Activated naive CD4-positive, alpha-beta T cell treated with anti-CD3 and anti-CD28 coated beads for 36 hours (primary cell): Measurements from ENCODE around the gene ARHGEF3. TPM values are rescaled to one million over a fixed set of nuclear protein-coding genes. Genes with fewer than 3 reads are reported as not detected.

Source experiments
- CTCF ChIA-PET: fragments of 350-600 bp; sonication (Branson Sonifier 250); formaldehyde crosslinking; loops from one replicate; lab custom pipeline; 2021; ENCODE audit warnings: antibody characterized with exemption; lab: Charles Lee
- DNase-seq: peaks from one replicate; pipeline ENCODE4 v3.0.0-alpha.2; 2020
- H3K27ac Mint-ChIP-seq: one replicate; pipeline ENCODE4 v1.8.0; 2021; ENCODE audit warnings: mild to moderate bottlenecking, mixed read lengths
- H3K27me3 Mint-ChIP-seq: one replicate; pipeline ENCODE4 v1.8.0; 2021; ENCODE audit warnings: low read depth, mixed read lengths
- H3K36me3 Mint-ChIP-seq: one replicate; pipeline ENCODE4 v1.8.0; 2021; ENCODE audit warnings: low read depth, mixed read lengths
- H3K4me1 Mint-ChIP-seq: one replicate; pipeline ENCODE4 v1.8.0; 2021; ENCODE audit warnings: low read depth, mixed read lengths
- H3K4me3 Mint-ChIP-seq: one replicate; pipeline ENCODE4 v1.8.0; 2021; ENCODE audit warnings: mild to moderate bottlenecking, moderate library complexity, mixed read lengths
- H3K9me3 Mint-ChIP-seq: one replicate; pipeline ENCODE4 v1.8.0; 2021; ENCODE audit warnings: mixed read lengths
- intact Hi-C: fragments of 100-400 bp; cut with micrococcal nuclease; formaldehyde crosslinking; loops from one replicate; pipeline ENCODE4 v1.15.1; 2023
- total RNA-seq, 2 experiments: library from RNA; stranded (reverse); gene quantifications; one replicate each; pipeline ENCODE4 v1.2.3, GENCODE V29; 2021

Gene ARHGEF3
- total RNA-seq, result 10 to 100 TPM; 36.4 to 37.7 TPM

- H3K27me3 Mint-ChIP-seq, result no peaks in the 10 kb centered on the region
- peak within 1 kb of the TSS; percentile 89 for H3K27ac Mint-ChIP-seq
- peaks cover 38% of the 10 kb centered on the region for H3K4me1 Mint-ChIP-seq
- intact Hi-C loops, result loop anchor here (1.0 to 5.0 kb wide), 3 partner anchors 245 to 460 kb away; partner anchors contain the start of gene CCDC66
- peak within 1 kb of the TSS; percentile 95 for H3K4me3 Mint-ChIP-seq
- no peaks in the 10 kb centered on the region for H3K9me3 Mint-ChIP-seq
- peaks cover 4% of the 10 kb centered on the region for H3K36me3 Mint-ChIP-seq
- CTCF ChIA-PET, result interaction anchor here (0.5 to 10.1 kb wide), 33 partner anchors 12 to 423 kb away, joined by 3 to 204 read pairs (median 4); no protein-coding TSS in a partner anchor
- DNase-seq, result peak; percentile 89
Observed at GRCh38 chr3:56801662-56802377, at the start of gene ARHGEF3. ARHGEF3 (minus strand) TSS chr3:56801949; CDS start chr3:56801798, 151 bp downstream.

- H3K4me3 Mint-ChIP-seq, result no peak overlapping the region
- peaks cover 5% of the 10 kb centered on the region for H3K9me3 Mint-ChIP-seq
- H3K27me3 Mint-ChIP-seq, result no peaks in the 10 kb centered on the region
- intact Hi-C loops, result no loop called here
- CTCF ChIA-PET, result no interaction called here
- peaks cover 21% of the 10 kb centered on the region for H3K4me1 Mint-ChIP-seq
- no peak for DNase-seq
- no peak overlapping the region for H3K27ac Mint-ChIP-seq
- H3K36me3 Mint-ChIP-seq, result no peaks in the 10 kb centered on the region
Observed at GRCh38 chr3:56849698-56850097, 47.9 kb upstream of the ARHGEF3 start.

- Mint-ChIP-seq H3K4me3 (no peak overlapping the region), H3K27me3 (no peaks in the 10 kb centered on the region), H3K27ac (no peak overlapping the region), H3K36me3 (no peaks in the 10 kb centered on the region), H3K4me1 (peaks cover 14% of the 10 kb centered on the region), H3K9me3 (peaks cover 5% of the 10 kb centered on the region)
- CTCF ChIA-PET, result no interaction called here
- no peak for DNase-seq
- intact Hi-C loops, result no loop called here
Observed at GRCh38 chr3:56845505-56845904, 43.8 kb upstream of the ARHGEF3 start.

GRCh38 chr3:56844536-56844935 lies 42.8 kb upstream of the ARHGEF3 start:
- H3K9me3 Mint-ChIP-seq, result peaks cover 5% of the 10 kb centered on the region
- intact Hi-C loops, result no loop called here
- no peak overlapping the region for H3K4me3 Mint-ChIP-seq
- H3K27ac Mint-ChIP-seq, result no peak overlapping the region
- H3K4me1 Mint-ChIP-seq, result peaks cover 22% of the 10 kb centered on the region
- no peaks in the 10 kb centered on the region for H3K27me3 Mint-ChIP-seq
- DNase-seq, result no peak
- CTCF ChIA-PET, result interaction anchor here (1.5 kb wide), 1 partner anchor 43 kb away, joined by 3 read pairs; the partner anchor contains the start of gene ARHGEF3
- no peaks in the 10 kb centered on the region for H3K36me3 Mint-ChIP-seq

- no peaks in the 10 kb centered on the region for H3K36me3 Mint-ChIP-seq
- H3K27ac Mint-ChIP-seq, result no peak overlapping the region
- peaks cover 45% of the 10 kb centered on the region for H3K4me1 Mint-ChIP-seq
- CTCF ChIA-PET, result interaction anchor here (1.0 to 4.0 kb wide), 4 partner anchors 8 to 39 kb away, joined by 3 to 17 read pairs (median 5); partner anchors contain the start of gene ARHGEF3
- H3K4me3 Mint-ChIP-seq, result no peak overlapping the region
- H3K9me3 Mint-ChIP-seq, result peaks cover 1% of the 10 kb centered on the region
- intact Hi-C loops, result no loop called here
- DNase-seq, result no peak
- H3K27me3 Mint-ChIP-seq, result no peaks in the 10 kb centered on the region
Observed at GRCh38 chr3:56839784-56840715, 38.3 kb upstream of the ARHGEF3 start.

- intact Hi-C loops, result no loop called here
- Mint-ChIP-seq H3K4me3 (no peak overlapping the region), H3K27me3 (no peaks in the 10 kb centered on the region), H3K27ac (no peak overlapping the region), H3K4me1 (peaks cover 46% of the 10 kb centered on the region), H3K36me3 (no peaks in the 10 kb centered on the region), H3K9me3 (no peaks in the 10 kb centered on the region)
- DNase-seq, result no peak
- CTCF ChIA-PET, result interaction anchor here (0.9 to 2.2 kb wide), 2 partner anchors 9 to 10 kb away, joined by 3 to 7 read pairs; no protein-coding TSS in a partner anchor
Observed at GRCh38 chr3:56838448-56838847, 36.7 kb upstream of the ARHGEF3 start.

- Mint-ChIP-seq H3K9me3 (no peaks in the 10 kb centered on the region), H3K27ac (no peak overlapping the region), H3K27me3 (no peaks in the 10 kb centered on the region), H3K36me3 (no peaks in the 10 kb centered on the region), H3K4me3 (no peak overlapping the region), H3K4me1 (peaks cover 49% of the 10 kb centered on the region)
- peak; percentile 51 for DNase-seq
- intact Hi-C loops, result loop anchor here (2.0 kb wide), 1 partner anchor 17 kb away; no protein-coding TSS in a partner anchor
- CTCF ChIA-PET, result interaction anchor here (0.9 to 1.2 kb wide), 3 partner anchors 8 to 37 kb away, joined by 3 read pairs; no protein-coding TSS in a partner anchor
Observed at GRCh38 chr3:56837196-56837955, 35.6 kb upstream of the ARHGEF3 start.

GRCh38 chr3:56836276-56837163 lies 34.8 kb upstream of the ARHGEF3 start:
- no peaks in the 10 kb centered on the region for H3K27me3 Mint-ChIP-seq

GRCh38 chr3:56835650-56836227 lies 34.0 kb upstream of the ARHGEF3 start:
- H3K36me3 Mint-ChIP-seq, result peaks cover 1% of the 10 kb centered on the region
- DNase-seq, result no peak
- H3K27me3 Mint-ChIP-seq, result no peaks in the 10 kb centered on the region
- H3K4me3 Mint-ChIP-seq, result no peak overlapping the region
- intact Hi-C loops, result loop anchor here (2.0 kb wide), 1 partner anchor 15 kb away; no protein-coding TSS in a partner anchor
- no peaks in the 10 kb centered on the region for H3K9me3 Mint-ChIP-seq
- H3K4me1 Mint-ChIP-seq, result peaks cover 47% of the 10 kb centered on the region
- CTCF ChIA-PET, result interaction anchor here (0.8 kb wide), 1 partner anchor 11 kb away, joined by 3 read pairs; no protein-coding TSS in a partner anchor
- H3K27ac Mint-ChIP-seq, result no peak overlapping the region

More at GRCh38 chr3:56836276-56837163, 34.8 kb upstream of the ARHGEF3 start:
- H3K36me3 Mint-ChIP-seq, result peaks cover 1% of the 10 kb centered on the region
- peaks cover 49% of the 10 kb centered on the region for H3K4me1 Mint-ChIP-seq
- no peak overlapping the region for H3K4me3 Mint-ChIP-seq
- CTCF ChIA-PET, result interaction anchor here (0.8 to 1.2 kb wide), 3 partner anchors 12 to 38 kb away, joined by 3 read pairs; no protein-coding TSS in a partner anchor
- DNase-seq, result no peak
- H3K9me3 Mint-ChIP-seq, result no peaks in the 10 kb centered on the region
- intact Hi-C loops, result loop anchor here (2.0 kb wide), 1 partner anchor 16 kb away; no protein-coding TSS in a partner anchor
- H3K27ac Mint-ChIP-seq, result no peak overlapping the region

GRCh38 chr3:56833536-56833935 lies 31.8 kb upstream of the ARHGEF3 start:
- DNase-seq, result no peak
- H3K36me3 Mint-ChIP-seq, result peaks cover 1% of the 10 kb centered on the region
- H3K9me3 Mint-ChIP-seq, result no peaks in the 10 kb centered on the region
- no peak overlapping the region for H3K4me3 Mint-ChIP-seq
- H3K4me1 Mint-ChIP-seq, result peaks cover 35% of the 10 kb centered on the region
- no peak overlapping the region for H3K27ac Mint-ChIP-seq
- no peaks in the 10 kb centered on the region for H3K27me3 Mint-ChIP-seq
- CTCF ChIA-PET, result no interaction called here
- intact Hi-C loops, result no loop called here
